Cardiac muscle cell (in vitro differentiated cells and primary cell): Measurements from ENCODE around the gene FAM3C. TPM values are rescaled to one million over a fixed set of nuclear protein-coding genes. Genes with fewer than 3 reads are reported as not detected.

Experiments
- DNase-seq, 2 donors: peaks; one replicate each; pipeline versions ENCODE4 v3.0.0 to v3.0.0-alpha.2; 2010 to 2017; ENCODE audit warnings: low read depth in 1 of 2, low spot score in 1 of 2
- H3K27ac ChIP-seq: fragments of 200-600 bp; sonication (generic); 2 replicates; pipeline ENCODE4 v1.5.1; 2016
- H3K27me3 ChIP-seq: fragments of 200-600 bp; sonication (generic); 2 replicates; pipeline ENCODE4 v1.6.0; 2016; ENCODE audit warnings: control low read depth
- H3K36me3 ChIP-seq: fragments of 200-600 bp; sonication (generic); 2 replicates; pipeline ENCODE4 v1.5.1; 2016; ENCODE audit warnings: control low read depth
- H3K4me1 ChIP-seq: fragments of 200-600 bp; sonication (generic); 2 replicates; pipeline ENCODE4 v1.8.1; 2017; ENCODE audit warnings: low read depth, mild to moderate bottlenecking, mixed run types
- H3K4me3 ChIP-seq: fragments of 200-600 bp; sonication (generic); 2 replicates; pipeline ENCODE4 v1.5.1; 2016; ENCODE audit warnings: mild to moderate bottlenecking
- H3K9me3 ChIP-seq: fragments of 200-600 bp; sonication (generic); 2 replicates; pipeline ENCODE4 v1.5.1; 2017; ENCODE audit warnings: low read depth, mild to moderate bottlenecking, control low read depth
- polyA plus RNA-seq: library from polyadenylated mRNA; unstranded; fragments of >200 nt; fragmentation: Nextera tagmentation; extraction: Ambion mirVana; gene quantifications from 2 replicates; pipeline ENCODE4 v1.2.1, GENCODE V29; 2016
- total RNA-seq: library from RNA; depleted of rRNA; stranded (reverse); fragments of >200 nt; gene quantifications from 2 replicates; pipeline ENCODE4 v1.2.3, GENCODE V29; 2016
- TF ChIP-seq, protein P1 (sequence below): IDR thresholded peaks from 2 replicates; pipeline ENCODE4 v1.5.1; 2012; ENCODE audit warnings: low read depth, mild to moderate bottlenecking, low read length

FAM3C gene
- total and polyA plus RNA-seq, 2 experiments from 2014 or later: 33.2 to 70.1 TPM

DNA sequence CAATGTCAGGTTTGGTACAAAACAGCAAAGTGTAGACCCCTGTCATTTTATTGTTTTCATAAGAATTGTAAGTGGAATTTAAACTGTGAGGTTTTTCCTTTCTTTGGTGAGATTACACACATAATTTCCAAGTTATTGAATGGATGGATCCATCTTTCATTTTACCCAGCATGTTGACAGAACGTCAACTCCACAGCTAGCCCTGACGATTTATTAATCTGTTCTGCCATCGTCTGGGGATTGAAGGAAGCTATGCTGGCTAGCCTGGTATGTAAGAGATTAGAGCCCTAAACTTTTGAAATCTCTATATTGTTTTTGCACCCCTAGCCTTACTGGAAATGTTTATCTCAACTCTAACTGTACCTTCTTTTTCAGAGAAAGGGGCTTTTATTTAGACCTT is 58.7 kb downstream of the FAM3C start:
- Histone ChIP-seq H3K9me3 (no peaks in the 10 kb centered on the region), H3K27me3 (peaks cover 26% of the 10 kb centered on the region), H3K4me3 (no peak overlapping the region), H3K27ac (no peak overlapping the region), H3K36me3 (no peaks in the 10 kb centered on the region), H3K4me1 (no peaks in the 10 kb centered on the region)
- DNase-seq: peak in 1 of 2 donors; percentile 46
- TF ChIP-seq, protein P1, sequence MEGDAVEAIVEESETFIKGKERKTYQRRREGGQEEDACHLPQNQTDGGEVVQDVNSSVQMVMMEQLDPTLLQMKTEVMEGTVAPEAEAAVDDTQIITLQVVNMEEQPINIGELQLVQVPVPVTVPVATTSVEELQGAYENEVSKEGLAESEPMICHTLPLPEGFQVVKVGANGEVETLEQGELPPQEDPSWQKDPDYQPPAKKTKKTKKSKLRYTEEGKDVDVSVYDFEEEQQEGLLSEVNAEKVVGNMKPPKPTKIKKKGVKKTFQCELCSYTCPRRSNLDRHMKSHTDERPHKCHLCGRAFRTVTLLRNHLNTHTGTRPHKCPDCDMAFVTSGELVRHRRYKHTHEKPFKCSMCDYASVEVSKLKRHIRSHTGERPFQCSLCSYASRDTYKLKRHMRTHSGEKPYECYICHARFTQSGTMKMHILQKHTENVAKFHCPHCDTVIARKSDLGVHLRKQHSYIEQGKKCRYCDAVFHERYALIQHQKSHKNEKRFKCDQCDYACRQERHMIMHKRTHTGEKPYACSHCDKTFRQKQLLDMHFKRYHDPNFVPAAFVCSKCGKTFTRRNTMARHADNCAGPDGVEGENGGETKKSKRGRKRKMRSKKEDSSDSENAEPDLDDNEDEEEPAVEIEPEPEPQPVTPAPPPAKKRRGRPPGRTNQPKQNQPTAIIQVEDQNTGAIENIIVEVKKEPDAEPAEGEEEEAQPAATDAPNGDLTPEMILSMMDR: peak; percentile 13

DNA sequence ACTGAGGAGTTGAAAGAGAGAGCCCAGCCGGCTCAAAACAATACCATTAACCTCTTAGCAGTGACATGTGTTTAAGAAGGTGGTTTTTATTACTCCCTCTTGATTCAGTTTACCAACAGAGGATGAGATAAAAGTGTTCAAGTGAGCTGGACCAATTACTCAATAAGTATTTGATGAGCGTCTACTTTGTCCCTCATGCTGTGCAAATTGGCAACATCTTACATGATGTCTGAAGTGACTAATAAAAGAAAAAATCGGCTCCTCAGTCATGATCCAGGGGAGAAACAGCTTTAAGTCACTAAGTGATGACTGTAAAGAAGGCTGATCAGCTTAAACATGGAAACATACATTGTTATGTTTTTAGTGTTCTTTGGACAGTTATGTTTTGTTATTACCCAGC is 59.5 kb downstream of the FAM3C start:
- H3K9me3 ChIP-seq: no peaks in the 10 kb centered on the region
- no peaks in the 10 kb centered on the region for H3K4me1 ChIP-seq
- no peak overlapping the region for H3K27ac ChIP-seq
- H3K27me3 ChIP-seq: peaks cover 34% of the 10 kb centered on the region
- TF ChIP-seq, protein P1: no peak
- no peak overlapping the region for H3K4me3 ChIP-seq
- DNase-seq: no peak
- no peaks in the 10 kb centered on the region for H3K36me3 ChIP-seq

DNA sequence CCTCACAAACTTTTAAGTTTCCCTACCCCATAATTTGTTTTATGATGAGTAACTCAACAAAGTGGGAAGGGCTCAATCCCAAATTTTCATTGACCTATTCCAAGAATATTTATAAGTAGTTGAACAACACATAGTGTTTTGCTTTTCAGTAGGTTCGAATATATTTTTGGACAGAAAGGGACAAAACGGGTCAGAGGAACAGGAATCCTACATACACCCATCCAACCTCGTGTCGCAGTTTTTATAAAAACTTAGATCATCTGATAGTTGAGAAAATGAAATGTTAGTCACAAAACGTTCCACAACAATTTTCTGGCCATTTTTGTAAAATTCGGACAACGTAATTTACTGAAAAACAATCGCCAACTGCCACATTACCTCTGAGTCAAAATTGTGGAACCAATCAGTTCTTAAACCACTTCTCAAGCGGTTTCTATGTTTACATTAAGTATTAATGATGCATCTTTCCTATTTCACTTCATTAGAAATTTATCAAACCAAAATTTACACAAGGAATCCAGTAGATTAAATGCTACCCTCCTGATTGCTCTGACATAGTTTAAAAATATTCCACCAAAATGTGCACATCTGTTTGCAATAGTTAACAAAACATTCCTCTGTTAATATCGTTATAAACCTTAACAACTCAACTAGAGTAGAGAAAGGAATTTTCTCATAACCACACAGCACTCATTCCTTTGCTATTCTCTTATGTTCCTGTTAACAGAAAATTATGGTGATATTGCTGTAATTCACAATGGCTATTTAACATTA is 61.0 kb downstream of the FAM3C start:
- Histone ChIP-seq H3K4me1 (no peaks in the 10 kb centered on the region), H3K36me3 (no peaks in the 10 kb centered on the region), H3K9me3 (no peaks in the 10 kb centered on the region), H3K27me3 (peaks cover 49% of the 10 kb centered on the region), H3K27ac (no peak overlapping the region), H3K4me3 (no peak overlapping the region)
- TF ChIP-seq, protein P1: no peak
- DNase-seq: no peak

DNA sequence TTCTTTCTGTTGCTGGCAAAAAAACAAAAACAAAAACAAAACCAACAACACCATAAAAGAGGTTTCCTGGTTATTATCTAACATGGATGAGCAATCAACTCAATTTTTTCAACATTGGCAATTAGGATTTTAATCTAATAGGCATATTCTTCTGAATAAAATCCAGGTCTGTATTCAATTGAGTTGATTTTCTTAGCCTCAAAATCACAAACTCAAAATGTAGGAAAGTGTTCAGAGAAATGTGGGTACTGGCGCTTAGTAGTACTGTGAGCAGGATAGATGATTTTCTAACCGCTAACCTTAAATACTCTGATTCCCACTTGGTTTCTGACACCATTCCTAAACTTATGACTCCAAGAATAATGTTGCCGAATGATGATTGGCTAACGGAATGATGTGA is 61.7 kb downstream of the FAM3C start:
- DNase-seq: no peak
- Histone ChIP-seq H3K27me3 (peaks cover 56% of the 10 kb centered on the region), H3K27ac (no peak overlapping the region), H3K4me3 (no peak overlapping the region), H3K36me3 (no peaks in the 10 kb centered on the region), H3K4me1 (no peaks in the 10 kb centered on the region), H3K9me3 (no peaks in the 10 kb centered on the region)
- TF ChIP-seq, protein P1: no peak

DNA sequence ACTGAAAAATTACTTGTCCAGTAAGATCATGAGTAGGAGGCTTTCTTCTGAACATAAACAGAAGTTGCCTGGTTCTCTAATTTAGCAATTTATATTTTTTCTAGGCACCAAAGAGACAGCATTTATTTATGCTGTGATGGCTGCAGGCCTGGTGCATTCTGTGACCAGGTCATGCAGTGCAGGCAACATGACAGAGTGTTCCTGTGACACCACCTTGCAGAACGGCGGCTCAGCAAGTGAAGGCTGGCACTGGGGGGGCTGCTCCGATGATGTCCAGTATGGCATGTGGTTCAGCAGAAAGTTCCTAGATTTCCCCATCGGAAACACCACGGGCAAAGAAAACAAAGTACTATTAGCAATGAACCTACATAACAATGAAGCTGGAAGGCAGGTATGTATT is 64.5 kb downstream of the FAM3C start:
- Histone ChIP-seq H3K4me1 (no peaks in the 10 kb centered on the region), H3K9me3 (no peaks in the 10 kb centered on the region), H3K27me3 (peaks cover 75% of the 10 kb centered on the region), H3K4me3 (no peak overlapping the region), H3K36me3 (no peaks in the 10 kb centered on the region), H3K27ac (no peak overlapping the region)
- DNase-seq: no peak
- TF ChIP-seq, protein P1: no peak
